HG02938 (cell line): ENCODE results near the gene TRAPPC2L.
"Not testable (repeated sequence)": the region's sequence is repeated elsewhere in the genome, so short reads cannot be mapped to it uniquely, and the experiment has no call there.

Source experiments
- ATAC-seq: cut with Tn5 transposase; IDR thresholded peaks from one replicate; pipeline ENCODE4 v1.9.1; 2021; ENCODE audit warnings: mild to moderate bottlenecking, moderate library complexity; ENCODE audit not compliant: unreplicated experiment

The TRAPPC2L gene

GRCh38 chr16:88817785-88818574 is 38.9 kb upstream of the TRAPPC2L start:
- no peak for ATAC-seq

- ATAC-seq: no peak
Observed at GRCh38 chr16:88818575-88818874, 38.4 kb upstream of the TRAPPC2L start.

GRCh38 chr16:88819126-88819525 is 37.8 kb upstream of the TRAPPC2L start:
- no peak for ATAC-seq

DNA sequence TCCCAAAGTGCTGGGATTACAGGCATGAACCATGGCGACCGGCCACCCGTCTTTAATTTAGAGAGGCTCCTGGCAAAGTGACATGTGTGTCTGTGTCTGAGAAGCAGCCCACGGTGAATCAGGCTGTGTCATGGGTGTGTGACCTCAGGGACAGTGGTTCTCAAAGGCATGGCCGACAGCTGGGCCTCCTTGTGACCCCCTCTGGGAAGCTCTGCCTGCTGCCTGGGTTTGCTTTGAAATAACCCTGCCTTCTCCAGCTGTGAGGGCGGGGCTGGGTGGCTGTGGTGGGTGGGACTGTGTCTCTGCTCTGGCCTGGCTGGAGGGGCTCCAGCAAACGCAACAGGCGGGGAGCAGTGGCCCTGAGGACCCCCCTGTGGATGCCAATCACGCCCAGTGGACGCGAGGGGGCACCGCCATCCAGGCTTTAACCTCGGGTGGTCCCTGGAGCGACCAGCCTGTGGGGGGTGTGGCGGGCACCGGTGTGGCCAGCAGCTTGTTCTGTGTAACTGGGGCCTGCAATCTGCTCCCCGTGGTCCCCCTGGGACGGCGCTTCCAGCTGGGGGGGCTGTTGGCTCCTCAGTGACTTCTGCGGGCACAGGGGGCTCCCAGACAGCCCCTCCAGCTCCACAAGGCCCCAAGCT is 36.4 kb upstream of the TRAPPC2L start:
- no peak for ATAC-seq

GRCh38 chr16:88821168-88821850 is 35.6 kb upstream of the TRAPPC2L start:
- no peak for ATAC-seq

DNA sequence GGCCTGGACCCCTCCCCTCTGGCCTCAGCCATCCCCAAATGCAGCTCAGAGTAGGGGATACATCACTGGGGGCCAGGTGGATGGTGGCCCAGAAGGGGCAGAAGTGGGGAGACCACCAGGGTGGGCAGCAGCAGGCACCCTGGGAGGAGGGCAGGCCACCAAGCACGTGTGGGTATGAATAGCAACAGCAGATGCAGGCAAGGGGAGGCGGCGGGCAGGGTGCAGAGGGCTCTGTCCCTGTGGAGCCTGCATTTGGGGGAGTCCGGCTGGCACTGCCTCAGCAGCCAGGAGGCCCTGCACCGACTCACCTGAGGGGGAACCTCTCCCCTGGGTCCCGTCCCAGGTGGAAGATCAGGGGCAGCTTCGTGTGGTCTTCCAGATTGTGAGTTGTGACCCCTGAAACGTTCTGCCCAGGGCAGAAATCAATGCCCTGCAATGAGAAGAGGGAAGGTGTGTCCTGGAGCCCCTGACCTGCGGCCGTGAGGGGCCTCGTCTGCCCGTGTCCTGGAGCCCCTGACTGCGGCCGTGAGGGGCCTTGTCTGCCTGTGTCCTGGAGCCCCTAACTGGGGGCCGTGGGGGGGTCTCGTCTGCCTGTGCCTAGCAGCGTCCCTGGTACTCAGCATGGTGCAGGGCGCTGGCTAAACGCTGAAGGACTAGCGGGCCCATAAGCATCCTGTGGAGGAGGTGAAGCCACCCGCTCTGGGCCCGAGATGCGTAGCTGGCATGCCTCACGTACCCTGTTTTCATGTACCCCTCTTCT is 34.5 kb upstream of the TRAPPC2L start:
- no peak for ATAC-seq

DNA sequence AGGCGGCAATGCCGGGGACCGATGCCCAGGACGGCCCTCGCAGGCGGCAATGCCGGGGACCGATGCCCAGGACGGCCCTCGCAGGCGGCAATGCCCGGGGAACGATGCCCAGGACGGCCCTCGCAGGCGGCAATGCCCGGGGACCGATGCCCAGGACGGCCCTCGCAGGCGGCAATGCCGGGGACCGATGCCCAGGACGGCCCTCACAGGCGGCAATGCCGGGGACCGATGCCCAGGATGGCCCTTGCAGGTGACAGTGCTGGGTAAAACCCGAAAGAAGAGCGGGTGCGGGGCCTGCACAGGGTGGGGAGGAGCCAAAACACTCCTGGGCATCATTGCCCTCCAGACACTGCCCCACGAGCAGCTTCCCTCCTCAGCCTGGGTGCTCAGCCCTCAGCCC is 33.3 kb upstream of the TRAPPC2L start:
- not testable (repeated sequence) for ATAC-seq

DNA sequence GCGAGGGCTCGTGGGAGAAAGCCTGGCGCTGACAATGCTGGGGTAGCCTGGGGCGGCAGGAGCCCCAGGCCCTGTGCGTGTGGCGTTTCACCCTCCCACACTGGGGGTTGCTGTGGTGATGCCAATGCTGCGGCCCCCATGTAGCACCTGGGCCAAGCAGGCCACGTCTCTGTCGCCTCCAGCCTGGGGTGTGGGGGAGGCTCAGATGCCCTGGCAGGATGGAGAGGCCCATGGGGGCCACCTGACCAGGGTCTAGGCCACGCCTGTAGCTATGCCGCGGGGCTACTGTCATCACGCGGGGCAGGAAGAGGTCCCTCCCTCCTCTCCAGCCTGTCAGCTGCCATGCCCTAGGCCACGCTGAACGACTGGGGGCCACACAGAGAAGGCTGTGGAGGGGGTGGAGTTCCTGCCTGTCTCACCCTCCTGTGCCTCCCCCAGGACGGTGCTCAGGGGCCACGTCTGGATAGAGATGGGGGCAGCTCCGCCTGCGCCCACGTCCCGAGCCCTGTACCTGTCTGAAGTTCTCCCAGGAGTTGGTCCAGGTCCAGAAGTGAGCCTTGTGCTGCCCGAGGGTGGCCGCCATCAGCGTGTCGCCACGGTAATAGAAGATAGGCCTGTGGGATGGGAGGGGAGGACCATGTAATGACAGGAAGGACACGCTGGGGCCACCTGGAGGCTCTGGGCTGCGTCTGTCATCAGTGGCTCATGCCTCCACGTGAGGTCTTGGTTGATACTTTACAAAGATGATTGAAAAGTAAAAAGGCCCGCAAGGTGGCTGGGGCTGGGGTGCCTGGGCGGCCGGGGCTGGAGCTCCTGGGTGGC is 32.5 kb upstream of the TRAPPC2L start:
- no peak for ATAC-seq

- ATAC-seq: no peak
Observed at GRCh38 chr16:88825146-88825545, 31.8 kb upstream of the TRAPPC2L start.

DNA sequence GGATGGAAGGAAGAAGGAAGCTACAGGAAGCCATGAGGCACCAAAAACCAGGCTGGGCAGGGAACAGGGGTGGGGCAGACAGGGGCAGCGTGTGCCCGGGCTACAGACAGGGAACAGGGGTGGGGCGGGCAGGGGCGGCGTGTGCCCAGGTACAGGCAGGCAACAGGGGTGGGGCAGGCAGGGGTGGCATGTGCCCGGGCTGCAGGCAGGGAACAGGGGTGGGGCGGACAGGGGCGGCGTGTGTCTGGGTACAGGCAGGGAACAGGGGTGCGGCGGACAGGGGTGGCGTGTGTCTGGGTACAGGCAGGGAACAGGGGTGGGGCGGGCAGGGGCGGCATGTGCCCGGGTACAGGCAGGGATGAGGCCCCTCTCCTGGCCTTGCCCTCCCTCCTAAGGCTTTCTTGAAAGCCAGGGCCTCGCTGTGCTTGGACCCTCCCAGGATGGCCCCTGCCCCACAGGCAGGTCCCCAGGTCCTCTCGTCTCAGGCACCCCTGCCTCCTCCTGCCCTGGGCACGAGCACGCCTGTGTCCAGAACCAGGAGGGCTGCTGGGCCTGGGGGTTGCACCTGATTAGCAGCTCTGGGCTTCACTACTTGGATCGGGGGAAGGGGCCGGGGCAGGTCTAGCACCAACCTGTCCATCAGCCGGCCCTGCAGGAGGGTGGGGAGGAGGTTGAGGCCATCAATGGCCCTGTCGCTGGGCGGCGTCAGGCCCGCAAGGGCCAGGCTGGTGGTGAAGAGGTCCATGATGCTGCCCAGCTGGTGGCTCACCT is 30.7 kb upstream of the TRAPPC2L start:
- no peak for ATAC-seq

GRCh38 chr16:88827727-88828126 is 29.2 kb upstream of the TRAPPC2L start:
- ATAC-seq: no peak

DNA sequence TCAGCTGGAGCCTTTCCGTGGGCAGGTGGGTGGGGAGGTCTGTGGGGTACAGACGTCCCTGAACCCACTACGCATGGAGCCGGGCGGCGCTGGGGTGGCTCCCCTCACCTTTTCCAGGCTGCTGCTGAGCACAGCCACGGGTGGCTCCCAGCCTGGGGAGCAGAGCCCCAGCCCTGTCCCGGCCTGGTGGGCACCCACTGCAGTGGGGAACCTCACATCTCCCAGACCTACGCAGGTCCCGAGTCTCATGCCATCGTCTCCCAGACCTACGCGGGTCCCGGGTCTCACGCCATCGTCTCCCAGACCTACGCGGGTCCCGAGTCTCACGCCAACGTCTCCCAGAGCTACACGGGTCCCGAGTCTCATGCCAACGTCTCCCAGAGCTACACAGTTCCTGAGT is 28.2 kb upstream of the TRAPPC2L start:
- ATAC-seq: no peak

DNA sequence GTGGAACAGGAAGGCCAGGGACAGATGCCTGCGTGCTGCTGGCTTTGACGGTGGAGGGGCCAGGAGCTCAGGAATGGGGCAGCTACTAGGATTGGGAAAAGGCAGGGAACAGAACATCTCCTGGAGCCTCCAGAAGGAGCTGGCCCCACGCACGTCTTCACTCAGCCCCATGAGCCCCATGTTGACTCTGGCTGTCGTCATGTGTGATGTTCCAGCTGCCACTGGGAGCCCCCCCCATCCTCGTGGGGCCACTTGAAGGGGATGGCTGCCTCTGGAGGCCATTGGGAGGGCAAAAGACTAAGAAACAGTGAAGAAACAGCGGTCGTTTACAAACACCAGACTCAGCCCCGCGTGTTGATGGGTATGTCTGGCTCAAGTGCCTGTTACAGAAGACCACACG is 26.7 kb upstream of the TRAPPC2L start:
- no peak for ATAC-seq

GRCh38 chr16:88830783-88831182 is 26.1 kb upstream of the TRAPPC2L start:
- no peak for ATAC-seq

DNA sequence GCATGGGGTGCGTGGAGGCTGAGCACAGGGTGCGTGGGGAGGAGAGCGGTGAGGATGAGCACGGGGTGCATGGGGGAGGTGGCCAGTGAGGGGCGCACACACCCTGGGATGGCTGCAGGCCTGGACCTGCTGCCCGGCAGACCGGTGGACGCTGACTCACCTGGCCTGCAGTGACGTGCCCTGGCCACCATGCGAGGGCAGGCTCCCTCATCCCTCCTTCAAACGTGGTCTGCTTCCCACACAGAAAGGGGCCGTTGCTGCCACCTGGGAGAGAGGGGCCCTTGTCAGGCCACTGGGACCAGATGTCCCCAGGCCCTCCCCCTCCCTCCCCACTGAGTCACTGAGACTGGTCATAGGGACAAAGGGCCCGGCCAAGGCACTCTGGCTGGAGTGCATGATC is 25.1 kb upstream of the TRAPPC2L start:
- ATAC-seq: no peak

DNA sequence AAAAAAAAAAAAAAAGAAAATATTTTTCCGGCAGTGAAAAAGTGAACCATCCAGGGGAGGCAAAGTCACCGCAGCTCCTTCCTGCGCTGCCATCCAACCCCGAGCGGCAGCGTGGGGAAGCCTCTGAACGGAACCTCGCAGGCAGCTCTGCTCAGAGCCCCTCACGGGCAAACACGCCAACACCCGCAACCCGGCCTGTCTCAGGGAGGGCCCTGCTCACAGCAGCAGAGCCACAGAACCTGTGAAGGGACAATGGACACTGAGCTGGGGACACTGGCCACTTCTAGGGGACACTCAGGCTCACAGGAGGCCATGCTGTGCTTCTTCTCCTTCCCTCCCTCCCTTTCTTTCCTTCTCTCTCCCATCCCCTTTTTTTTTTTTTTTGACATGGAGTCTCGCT is 23.8 kb upstream of the TRAPPC2L start:
- no peak for ATAC-seq

DNA sequence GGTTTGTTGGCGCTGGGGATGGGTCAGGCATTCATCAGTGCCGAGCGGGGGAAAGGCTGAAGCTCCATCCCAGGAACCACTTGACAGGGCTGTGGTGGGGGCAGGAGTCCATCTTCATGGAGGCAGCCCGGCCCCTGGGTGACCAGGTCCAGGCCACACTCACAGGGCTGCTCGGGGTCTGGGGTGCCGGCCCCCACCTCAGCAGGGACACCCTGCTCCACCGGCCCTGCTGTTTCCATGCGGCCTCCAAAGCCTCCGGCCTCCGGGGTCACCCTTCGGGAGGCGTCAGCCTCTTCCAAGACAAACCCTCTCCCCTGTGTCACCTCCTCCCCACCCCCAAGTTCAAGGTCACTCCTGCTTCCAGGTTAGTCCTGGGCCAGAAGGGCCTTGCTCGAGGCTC is 22.3 kb upstream of the TRAPPC2L start:
- no peak for ATAC-seq

DNA sequence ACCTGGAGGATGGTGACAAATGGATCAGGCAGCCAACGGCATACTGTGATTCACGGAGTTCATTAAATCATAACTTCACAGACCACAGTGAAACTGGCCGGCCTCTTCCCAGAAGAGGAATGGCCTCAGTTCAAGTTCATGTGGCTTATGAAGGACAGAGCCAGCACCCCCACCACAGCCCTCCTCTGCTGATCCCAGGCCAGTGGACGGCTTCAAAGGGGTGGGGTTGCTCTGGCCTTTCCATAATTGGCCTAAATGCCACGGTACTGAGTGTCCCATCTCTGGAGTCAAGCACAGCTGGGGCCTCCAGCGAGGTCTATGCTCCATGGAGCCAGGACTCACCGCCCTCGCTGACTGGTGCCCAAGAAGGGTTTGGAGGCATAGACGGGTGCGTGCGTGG is 21.5 kb upstream of the TRAPPC2L start:
- no peak for ATAC-seq

DNA sequence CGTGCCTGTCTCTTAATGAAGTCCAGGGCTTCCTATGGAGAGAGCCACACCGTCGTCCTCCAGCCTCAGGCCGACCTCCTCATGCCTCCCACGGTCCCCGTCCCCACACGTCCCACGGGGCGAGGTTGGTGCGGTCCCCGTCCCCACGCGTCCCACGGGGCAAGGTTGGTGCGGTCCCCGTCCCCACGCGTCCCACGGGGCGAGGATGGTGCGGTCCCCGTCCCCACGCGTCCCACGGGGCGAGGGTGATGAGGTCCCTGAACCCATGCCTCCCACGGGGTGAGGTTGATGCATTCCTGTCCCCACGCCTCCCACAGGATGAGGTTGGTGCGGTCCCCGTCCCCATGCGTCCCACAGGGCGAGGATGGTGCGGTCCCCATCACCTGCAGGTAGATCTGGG is 21.1 kb upstream of the TRAPPC2L start:
- ATAC-seq: no peak

GRCh38 chr16:88836791-88837190 is 20.1 kb upstream of the TRAPPC2L start:
- no peak for ATAC-seq
